Dedifferentiated amniotic fluid mesenchymal stem cell (primary cell): ENCODE measurements around the gene POFUT2.

Experiments
- DNase-seq: peaks from one replicate; pipeline ENCODE4 v3.0.0-alpha.2; 2016; ENCODE audit errors: extremely low spot score

POFUT2 gene

GRCh38 chr21:45283035-45283610 is 4.6 kb downstream of the POFUT2 start:
- no peak for DNase-seq

DNA sequence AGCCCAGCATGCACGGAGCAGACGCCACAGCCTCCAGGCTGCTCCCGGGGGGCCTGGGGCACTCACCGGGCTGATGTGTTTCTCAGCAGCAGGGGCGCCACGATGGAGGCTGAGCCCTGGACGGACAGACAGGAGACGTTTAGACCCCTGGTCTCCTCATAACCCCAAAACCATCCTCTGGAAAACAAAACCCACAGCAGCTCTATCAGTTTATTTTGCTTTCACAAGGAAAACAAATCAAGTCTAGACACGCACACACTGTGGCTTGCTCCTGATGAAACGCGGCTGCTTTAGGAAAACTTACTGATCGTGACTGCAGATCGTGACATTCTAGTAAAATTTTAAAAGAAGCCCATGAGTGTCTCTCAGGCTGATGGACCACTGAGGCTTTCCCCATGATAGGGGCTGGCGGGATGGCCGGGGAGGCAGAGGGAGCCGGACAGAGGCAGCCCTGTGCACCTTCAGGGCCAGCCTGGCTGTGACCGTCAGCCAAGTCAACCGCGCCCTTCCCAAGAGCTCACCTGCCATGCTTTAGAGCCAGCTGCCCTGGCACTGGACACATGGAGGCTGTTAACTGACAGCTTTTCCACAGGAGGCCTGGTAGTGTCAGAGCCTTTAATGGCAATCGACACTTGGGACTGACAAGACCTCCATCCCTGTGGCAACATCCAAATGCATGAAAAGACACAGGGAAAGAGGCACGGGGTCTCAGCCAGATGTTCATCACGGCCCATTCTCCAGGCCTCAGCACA is 5.2 kb downstream of the POFUT2 start:
- DNase-seq, result no peak

DNA sequence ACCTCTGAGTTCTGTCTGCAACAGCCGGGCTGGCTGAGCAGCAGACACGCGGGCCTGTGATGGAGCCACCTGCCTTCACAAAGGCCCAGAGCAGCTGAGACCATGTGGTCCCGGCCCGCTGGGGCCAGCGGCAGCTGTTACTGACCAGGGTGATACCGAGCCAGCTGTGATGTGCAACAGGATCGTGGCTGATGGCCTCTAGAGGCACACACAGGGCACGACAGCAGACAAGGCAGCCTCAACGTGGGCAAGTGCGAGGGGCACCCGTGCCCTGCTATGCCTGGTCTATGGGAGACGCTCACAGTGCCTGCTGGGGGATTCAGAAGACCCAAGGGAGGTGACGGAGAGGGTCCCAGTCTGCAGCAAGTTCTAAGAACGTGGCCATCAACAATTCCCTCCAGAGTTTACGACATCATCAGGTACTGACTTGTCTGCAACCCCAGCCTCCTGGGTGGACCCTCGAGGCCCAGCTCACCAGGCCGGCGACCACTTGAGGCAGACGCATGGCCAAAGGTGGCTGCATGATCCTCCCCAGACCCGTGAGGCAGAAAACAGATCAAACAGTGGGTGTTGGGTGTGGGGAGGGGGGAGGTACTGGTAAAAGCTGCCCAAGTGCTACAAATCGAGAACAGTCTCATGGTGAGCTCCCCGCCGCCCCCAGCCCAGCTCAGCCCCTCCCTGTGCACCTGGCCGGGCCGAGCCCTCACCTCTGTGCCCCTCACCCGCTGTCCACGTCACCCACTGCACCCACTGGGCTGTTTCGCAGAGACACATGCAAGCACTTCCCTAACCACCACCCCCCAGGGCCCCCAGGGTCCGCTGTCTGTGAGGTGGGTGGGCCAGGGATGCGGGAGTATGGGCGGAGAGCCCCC is 6.0 kb downstream of the POFUT2 start:
- DNase-seq, result no peak

- no peak for DNase-seq
These were observed 6.7 kb downstream of the POFUT2 start for GRCh38 chr21:45280969-45281368.

DNA sequence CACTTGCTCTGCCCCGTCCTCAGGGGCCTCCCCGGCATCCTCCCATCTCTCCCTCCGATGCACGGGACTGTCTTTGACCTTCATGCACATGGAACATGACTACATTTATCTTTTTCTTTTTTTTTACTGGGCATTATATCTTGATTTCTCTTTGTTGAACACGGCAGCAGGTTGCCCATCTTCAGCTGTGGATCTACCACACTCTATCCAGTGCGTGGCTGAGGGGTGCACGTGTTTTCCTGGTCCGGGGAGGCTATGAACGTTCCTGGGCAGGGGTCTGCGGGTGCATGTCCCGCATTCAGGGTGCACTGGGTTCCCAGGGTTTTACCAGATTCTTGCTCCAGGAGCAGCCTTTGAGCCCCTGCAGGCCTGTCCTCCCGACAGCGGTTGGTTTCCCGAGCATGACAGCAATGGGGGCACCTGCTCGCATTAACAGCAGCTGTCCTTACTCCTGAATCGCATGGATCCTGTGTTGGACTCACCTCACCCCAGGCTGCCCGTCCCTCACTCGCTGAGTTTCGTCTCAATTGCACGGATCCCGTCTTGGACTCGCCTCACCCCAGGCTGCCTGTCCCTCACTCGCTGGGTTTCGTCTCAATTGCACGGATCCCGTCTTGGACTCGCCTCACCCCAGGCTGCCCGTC is 7.4 kb downstream of the POFUT2 start:
- no peak for DNase-seq

GRCh38 chr21:45279446-45280177 is 8.1 kb downstream of the POFUT2 start:
- no peak for DNase-seq

GRCh38 chr21:45278156-45278911 is 9.4 kb downstream of the POFUT2 start:
- DNase-seq, result no peak

GRCh38 chr21:45277101-45278045 is 10.3 kb downstream of the POFUT2 start:
- DNase-seq, result no peak

DNA sequence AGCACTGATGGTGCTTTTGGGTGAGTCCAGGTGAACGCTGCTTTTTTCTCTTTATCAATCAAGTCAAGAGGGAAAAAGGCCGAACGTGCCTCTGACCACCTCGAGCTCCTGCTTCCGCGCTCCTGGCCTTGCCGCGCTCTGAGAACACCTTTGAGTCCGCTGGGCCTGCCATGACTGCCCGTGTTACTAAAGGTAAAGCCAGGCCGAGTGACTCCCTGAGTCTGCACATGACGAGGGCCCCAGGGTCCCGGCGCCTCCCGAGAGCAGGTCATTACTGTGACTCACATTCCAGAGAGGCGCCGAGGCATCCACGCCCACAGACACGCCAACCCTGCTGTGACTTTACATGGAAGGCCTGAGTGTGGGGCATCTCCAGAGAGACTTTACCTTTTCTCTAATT is 11.1 kb downstream of the POFUT2 start:
- no peak for DNase-seq

- DNase-seq, result no peak
These were observed 17.3 kb downstream of the POFUT2 start for GRCh38 chr21:45270306-45270821.

DNA sequence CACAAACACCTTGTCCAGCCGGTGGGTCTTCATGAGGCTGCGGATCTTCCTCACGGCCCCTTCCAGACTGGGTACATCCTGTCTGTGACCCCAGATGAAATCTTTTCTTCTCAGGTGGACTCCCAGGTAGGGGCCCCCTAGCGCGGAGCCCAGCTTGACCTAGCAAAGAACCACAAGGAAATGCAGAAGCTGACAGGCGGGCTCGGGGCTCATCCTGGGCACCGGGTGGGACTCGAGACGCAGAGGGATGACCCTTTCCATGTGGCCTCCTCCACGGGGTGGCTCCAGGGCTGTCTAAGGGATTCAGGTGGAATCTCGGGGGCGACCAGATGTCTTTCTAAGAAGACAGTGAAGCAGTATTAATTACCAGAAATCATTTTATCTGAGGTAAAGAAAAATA is 17.8 kb downstream of the POFUT2 start:
- DNase-seq, result no peak

- no peak for DNase-seq
These were observed 20.3 kb downstream of the POFUT2 start for GRCh38 chr21:45267390-45267760.

GRCh38 chr21:45266518-45267389 is 20.9 kb downstream of the POFUT2 start:
- DNase-seq, result no peak

DNA sequence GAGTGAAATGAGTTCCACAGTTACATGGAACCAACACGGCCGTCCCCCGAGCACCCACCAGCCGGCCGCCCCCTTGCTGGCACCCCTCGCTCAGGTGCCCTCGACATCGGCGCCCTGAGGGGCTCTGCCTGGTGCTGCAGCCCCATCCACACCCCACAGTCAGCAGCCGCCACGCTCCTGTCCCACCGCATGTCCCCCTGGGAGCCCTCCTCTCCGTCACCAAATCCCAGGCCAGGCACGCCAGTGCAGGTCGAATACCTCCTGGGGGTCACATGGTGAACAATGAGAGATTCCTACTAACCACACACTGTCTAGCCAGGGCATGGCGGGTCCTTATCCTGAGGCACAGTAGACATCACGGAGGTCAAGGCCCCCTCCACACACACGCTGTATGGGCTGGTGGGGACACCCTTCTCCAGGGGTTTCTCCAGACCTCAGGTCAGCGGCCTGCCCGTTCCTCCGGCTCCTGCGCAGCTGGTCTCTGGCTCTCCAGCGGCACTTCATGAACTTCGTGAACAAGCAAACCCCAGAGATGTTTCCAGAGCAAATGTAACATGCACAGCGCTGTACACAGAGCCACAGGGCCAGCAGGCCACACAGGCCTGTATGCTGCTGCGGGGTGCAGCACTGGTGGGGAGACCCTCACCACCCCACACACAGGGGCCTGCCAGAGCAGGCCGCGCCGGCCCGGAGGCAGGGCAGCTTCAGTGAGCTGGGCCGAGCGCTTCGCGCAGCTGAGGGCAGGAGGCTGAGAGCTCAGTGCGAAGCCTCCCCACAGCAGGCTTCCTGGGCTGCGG is 21.8 kb downstream of the POFUT2 start:
- DNase-seq, result no peak

DNA sequence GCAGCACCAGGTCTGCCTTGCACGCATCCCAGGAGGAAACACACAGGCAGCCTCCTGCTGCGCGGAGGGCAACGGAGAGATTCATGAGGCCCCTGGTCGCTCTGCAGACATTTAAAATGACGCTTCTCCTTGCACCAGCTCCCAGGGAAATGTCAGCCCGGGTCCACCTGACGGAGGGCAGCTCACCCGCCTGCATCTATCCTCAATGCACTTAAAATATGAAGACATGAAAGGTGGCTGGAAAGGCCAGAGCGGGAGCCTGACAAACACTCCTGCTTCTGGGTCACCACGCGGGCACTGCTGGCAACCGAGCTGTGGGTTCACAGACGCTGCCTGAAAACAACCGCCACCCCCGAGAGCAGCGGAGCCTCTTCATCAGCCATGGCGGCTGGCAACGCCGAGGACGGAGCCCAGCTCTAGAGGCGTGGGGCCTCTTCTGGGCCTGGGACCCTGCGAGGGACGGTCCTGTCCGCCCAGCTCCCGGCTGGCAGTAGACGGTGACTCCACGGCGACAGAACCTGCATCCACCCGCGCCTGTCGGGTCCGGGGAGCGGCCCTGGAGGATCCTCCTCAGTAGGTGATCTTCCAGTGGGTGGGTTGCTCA is 22.7 kb downstream of the POFUT2 start:
- no peak for DNase-seq

DNA sequence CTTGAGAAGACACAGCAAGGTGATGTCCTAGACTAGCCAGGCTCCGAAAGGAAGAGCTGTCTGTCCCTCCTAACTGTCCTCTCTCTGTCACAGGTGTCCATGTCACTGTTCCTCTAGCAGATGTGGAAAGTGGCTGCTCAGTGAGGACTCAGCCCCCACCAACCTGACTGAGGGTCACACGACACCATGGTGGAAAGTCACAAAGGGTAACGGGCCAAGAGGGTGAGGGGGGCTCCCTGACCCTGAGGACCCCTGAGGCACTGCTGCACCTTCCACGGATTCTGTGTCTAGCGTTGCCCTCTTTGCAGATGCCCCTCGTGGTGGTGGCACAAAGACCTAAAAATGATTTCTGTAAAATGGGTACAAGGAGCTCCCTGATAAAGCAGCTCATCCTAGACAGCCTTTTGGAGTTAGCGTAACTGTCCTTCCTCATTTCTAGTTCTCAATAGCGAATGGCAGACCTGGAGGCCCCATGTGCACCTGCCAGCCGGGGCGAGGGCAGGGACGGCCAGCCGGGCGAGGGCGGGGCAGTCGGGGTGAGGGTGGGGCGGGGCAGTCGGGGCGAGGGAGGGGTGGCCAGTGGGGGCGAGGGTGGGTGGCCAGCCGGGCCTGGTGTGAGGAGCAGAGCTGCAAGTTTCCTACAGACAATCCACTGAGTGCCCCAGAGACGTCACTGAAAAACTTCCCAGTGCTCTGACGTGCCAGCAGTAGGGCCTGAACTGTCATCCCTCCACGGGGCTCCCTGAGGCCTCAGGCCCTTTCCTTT is 23.4 kb downstream of the POFUT2 start:
- no peak for DNase-seq
